AG09319 (cell line): ENCODE data around the gene CTR9.

Source experiments
- DNase-seq: peaks from one replicate; pipeline ENCODE4 v3.0.0-alpha.2; 2010; ENCODE audit warnings: low read depth; ENCODE audit errors: extremely low read depth
- CTCF ChIP-seq: IDR thresholded peaks from 2 replicates; pipeline ENCODE4 v1.5.1; 2011; ENCODE audit warnings: low read depth, mild to moderate bottlenecking, inconsistent platforms, low read length, moderate library complexity

Gene CTR9

GRCh38 chr11:10728154-10728553 lies 22.9 kb upstream of the CTR9 start:
- no peak for TF ChIP-seq CTCF
- DNase-seq = no peak

DNA sequence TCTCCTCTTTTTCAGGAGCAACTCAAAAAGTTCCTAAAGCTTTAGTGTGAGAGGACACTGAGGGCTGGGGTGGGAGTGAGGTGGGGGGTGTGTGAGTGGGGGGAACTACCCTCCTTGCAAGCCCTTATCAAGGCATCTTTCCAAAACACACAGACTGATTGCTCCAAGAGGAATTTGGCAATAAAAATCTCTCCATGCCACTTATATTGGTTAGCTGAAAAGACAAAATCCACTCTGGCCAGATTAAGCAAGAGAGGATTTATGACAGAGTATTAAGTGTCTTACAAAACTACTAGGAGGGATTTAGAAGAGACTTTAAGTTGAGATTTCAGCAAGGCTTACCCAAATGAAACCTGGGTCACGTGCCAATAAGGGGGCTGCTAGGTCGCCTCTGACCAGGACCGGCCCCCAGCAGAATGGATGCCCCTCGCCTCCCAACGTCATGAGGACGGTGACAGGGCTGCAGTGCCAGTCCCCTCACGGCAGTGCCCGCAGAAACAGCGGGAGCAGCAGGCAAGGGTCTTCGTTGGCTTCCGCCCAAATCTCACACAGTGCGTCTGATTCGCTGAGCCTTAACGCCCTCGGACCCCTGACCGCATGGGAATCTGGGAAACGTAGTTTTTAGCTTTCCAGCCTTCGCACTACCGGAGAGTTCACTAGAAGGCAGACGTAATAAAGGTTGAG lies 22.1 kb upstream of the CTR9 start:
- DNase-seq = no peak
- no peak for TF ChIP-seq CTCF

DNA sequence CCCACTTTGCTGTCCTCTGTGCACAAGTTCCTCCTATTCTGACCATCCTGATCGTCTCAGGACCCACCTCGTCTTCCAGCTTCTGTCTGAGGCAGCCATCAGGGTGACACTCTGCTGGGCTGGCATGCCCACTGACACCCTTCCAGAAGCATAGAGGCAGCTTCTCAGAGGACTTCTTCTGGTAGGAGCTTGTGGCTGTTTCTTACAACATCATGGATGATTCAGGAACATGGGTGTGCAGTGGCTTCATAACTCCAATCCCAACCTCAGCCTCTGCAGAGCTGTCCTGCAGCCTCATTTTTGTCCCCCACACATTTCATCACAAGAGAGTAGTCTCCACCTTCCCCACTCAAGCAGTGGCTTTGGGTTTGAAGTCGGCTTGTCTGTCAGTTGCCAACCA lies 20.9 kb upstream of the CTR9 start:
- DNase-seq = no peak
- TF ChIP-seq CTCF = no peak

GRCh38 chr11:10731064-10731680 lies 19.9 kb upstream of the CTR9 start:
- TF ChIP-seq CTCF = no peak
- no peak for DNase-seq

DNA sequence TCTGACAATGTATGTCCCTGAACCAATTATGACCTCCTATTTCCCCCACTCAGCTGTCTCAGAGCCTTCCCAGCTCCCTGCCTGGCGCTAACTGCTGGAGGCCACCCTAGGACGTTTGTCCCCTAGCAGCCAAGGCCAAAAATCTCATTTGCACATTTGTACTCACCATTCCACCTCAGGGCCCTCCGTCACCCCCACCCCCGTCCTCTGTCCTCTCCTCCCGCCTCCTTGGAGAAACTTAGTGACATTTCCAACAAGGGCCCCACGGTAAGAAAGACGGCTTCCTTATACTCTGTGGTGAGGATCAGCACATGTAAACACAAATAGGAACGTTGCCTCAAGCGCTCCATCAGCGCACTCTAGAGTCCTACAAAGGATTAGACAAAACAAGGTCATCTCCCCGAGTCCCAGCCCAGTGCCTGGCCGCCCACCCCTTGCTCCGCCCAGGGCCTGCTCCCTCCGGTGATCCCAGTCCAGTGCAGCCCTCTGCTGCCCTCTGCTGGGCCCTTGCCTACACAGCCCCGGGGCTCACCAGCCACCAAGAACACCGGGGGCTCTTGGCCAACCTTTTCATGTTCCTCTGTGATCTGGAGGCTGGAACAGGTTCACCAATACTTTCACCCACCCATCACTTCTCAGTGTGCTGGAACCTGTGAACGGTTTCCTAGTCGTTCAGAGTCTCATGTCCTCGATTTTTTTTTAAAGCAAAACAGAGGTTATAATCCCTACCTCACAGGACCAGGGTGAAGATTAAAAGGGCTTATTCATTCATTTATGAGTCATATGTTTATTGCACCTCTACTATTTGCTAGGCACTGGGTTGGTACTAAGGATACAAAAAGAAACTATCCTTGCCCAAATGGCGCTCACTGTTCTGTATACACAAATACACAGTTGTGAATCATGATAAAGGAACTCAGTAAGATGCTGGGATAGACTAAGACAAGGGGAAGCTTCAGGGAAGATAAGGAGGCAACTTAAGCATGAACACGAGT lies 15.3 kb upstream of the CTR9 start:
- DNase-seq = peak; percentile 95
- peak; percentile 99 for TF ChIP-seq CTCF

DNA sequence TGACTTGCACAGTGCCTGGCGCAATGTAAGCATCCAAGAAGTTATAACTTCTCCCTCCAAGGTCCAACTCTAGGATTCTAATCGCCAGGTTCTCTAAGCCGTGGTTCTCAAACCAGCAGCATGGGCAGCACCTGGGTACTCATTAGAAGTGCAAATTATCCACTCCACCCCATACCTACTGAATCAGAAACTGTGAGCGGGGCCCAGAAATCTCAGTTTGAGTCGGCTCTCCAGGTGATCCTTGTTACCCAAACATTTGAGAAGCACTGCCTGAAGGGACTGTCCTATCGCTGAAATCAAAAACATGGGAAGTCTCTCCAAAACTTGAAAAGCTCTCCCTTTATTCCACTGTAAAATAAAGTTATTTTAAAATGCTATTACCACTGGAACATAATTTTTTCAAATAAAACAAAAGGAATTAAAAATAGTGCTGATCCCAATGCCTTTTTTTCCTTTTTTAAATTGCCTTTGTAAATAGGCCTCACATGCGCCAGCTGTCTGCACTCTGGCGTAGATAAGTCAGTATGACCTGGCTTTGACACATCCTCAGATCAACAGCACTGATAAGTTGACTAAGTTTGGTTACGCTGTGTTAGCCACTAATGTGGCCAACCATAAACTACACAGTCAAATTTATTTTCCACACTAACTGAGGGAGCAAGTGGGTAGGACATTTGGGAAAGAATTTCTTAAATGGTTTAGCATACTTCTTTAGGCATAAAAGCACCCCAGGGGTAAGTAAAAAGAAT lies 8.4 kb upstream of the CTR9 start:
- no peak for TF ChIP-seq CTCF
- no peak for DNase-seq
